Neural progenitor cell (in vitro differentiated cells): ENCODE results near the gene CTNNBL1. TPM values are rescaled to one million over a fixed set of nuclear protein-coding genes. Genes with fewer than 3 reads are reported as not detected.

Experiments used
- DNase-seq: peaks from one replicate; pipeline ENCODE4 v3.0.0-alpha.2; 2016; ENCODE audit warnings: low spot score
- H2AFZ ChIP-seq: fragments of 200-600 bp; sonication (generic); replicated peaks from 2 replicates; pipeline ENCODE4 v1.6.1; 2016; ENCODE audit warnings: antibody characterized with exemption
- H3F3A ChIP-seq: fragments of 200-600 bp; sonication (generic); 2 replicates; pipeline ENCODE4 v1.6.1; 2016; ENCODE audit warnings: antibody characterized with exemption, low read depth
- H3K27ac ChIP-seq: fragments of 200-600 bp; sonication (generic); 2 replicates; pipeline ENCODE4 v1.5.1; 2016; ENCODE audit warnings: mild to moderate bottlenecking
- H3K27me3 ChIP-seq: fragments of 200-600 bp; sonication (generic); 2 replicates; pipeline ENCODE4 v1.6.1; 2016; ENCODE audit warnings: mild to moderate bottlenecking, moderate library complexity
- H3K36me3 ChIP-seq: fragments of 200-600 bp; sonication (generic); 2 replicates; pipeline ENCODE4 v1.5.1; 2016
- H3K4me1 ChIP-seq: fragments of 200-600 bp; sonication (generic); 2 replicates; pipeline ENCODE4 v1.6.1; 2016; ENCODE audit warnings: mixed run types
- H3K4me2 ChIP-seq: fragments of 200-600 bp; sonication (generic); 2 replicates; pipeline ENCODE4 v1.6.1; 2016
- H3K4me3 ChIP-seq: fragments of 200-600 bp; sonication (generic); 2 replicates; pipeline ENCODE4 v1.5.1; 2016
- H3K79me2 ChIP-seq: fragments of 200-600 bp; sonication (generic); 2 replicates; pipeline ENCODE4 v1.6.1; 2016; ENCODE audit warnings: low read depth
- H3K9ac ChIP-seq: fragments of 200-600 bp; sonication (generic); 2 replicates; pipeline ENCODE4 v1.6.1; 2016
- H3K9me3 ChIP-seq: fragments of 200-600 bp; sonication (generic); 2 replicates; pipeline ENCODE4 v1.5.1; 2016; ENCODE audit warnings: low read depth
- H4K20me1 ChIP-seq: fragments of 200-600 bp; sonication (generic); 2 replicates; pipeline ENCODE4 v1.6.1; 2016; ENCODE audit warnings: low read depth
- H3K27ac Mint-ChIP-seq: 3 replicates; pipeline ENCODE4 v1.8.0; 2021; ENCODE audit warnings: mixed read lengths
- H3K27me3 Mint-ChIP-seq: 2 replicates; pipeline ENCODE4 v1.8.0; 2022; ENCODE audit warnings: low read depth, mild to moderate bottlenecking, inconsistent platforms, moderate library complexity, mixed read lengths; ENCODE audit not compliant: insufficient read depth
- H3K36me3 Mint-ChIP-seq: 3 replicates; pipeline ENCODE4 v1.8.0; 2021; ENCODE audit warnings: mixed read lengths
- H3K4me1 Mint-ChIP-seq: 3 replicates; pipeline ENCODE4 v1.8.0; 2021; ENCODE audit warnings: mixed read lengths
- H3K4me3 Mint-ChIP-seq: 3 replicates; pipeline ENCODE4 v1.8.0; 2021; ENCODE audit warnings: mild to moderate bottlenecking, moderate library complexity, mixed read lengths
- H3K9me3 Mint-ChIP-seq: 3 replicates; pipeline ENCODE4 v1.8.0; 2020; ENCODE audit warnings: mixed read lengths
- EZH2 ChIP-seq: fragments of 200-600 bp; sonication (generic); IDR thresholded peaks from 2 replicates; pipeline ENCODE4 v1.6.1; 2017; ENCODE audit warnings: antibody characterized with exemption, mild to moderate bottlenecking, moderate library complexity
- EZH2phosphoT487 ChIP-seq: fragments of 200-600 bp; sonication (generic); IDR thresholded peaks from 2 replicates; pipeline ENCODE4 v1.6.1; 2017; ENCODE audit warnings: antibody characterized with exemption
- total RNA-seq: library from RNA; depleted of rRNA; stranded (reverse); fragments of >200 nt; gene quantifications from 2 replicates; pipeline ENCODE4 v1.2.3, GENCODE V29; 2015; ENCODE audit warnings: low replicate concordance
- TF ChIP-seq, protein P1 (sequence below): fragments of 200-600 bp; sonication (generic); IDR thresholded peaks from 2 replicates; pipeline ENCODE4 v1.5.1; 2017; ENCODE audit warnings: antibody characterized with exemption, mild to moderate bottlenecking

CTNNBL1 gene
- total RNA-seq, 1 donor from 2014 or later: 54.5 TPM

DNA sequence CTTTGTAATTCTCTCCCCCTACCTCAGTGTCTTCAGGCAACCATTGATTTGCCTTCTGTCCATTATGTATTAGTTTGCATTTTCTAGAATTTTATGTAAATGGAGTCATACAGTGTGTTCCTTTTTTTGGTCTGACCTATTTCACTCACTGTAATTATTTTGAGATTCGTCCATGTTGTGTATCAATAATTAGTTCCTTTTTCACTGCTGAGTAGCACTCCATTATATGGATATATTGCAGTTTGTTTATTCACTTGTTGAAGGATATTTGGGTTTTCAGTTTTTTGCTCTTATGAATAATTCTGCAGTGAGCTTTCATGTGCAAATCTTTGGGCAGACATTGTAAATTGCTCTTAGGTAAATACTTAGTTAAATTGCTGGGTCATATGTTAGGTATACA is 97.1 kb downstream of the CTNNBL1 start:
- H3K4me1 ChIP-seq: peaks cover 18% of the 10 kb centered on the region

DNA sequence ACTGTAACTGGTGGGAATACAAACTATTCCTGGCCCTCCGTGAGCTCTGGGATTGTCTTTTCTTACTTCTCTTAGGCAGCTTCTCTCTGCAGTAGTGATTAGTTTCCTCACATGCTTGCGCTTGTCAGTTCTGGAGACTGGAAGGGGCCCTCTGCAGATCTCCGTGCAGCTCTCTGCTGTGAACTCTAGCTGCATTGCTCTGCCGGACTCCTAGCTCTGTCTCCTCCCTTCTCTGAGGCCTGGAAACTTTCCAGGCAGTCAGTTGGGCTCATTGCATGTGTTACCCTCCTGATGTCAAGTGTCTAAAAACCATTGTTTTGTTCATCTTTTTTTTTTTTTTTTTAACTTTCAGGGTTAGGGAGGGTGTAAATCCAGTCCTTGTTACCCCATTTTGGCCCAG is 102.3 kb downstream of the CTNNBL1 start:
- no peaks in the 10 kb centered on the region for H3K79me2 ChIP-seq
- no peaks in the 10 kb centered on the region for H3F3A ChIP-seq
- Mint-ChIP-seq H3K36me3 (peaks cover 18% of the 10 kb centered on the region), H3K9me3 (peaks cover 11% of the 10 kb centered on the region), H3K4me1 (peaks cover 6% of the 10 kb centered on the region), H3K27me3 (no peaks in the 10 kb centered on the region), H3K4me3 (no peak overlapping the region), H3K27ac (no peak overlapping the region)
- peak overlapping the region; percentile 60 for H3K27ac ChIP-seq
- no peak overlapping the region for H2AFZ ChIP-seq
- H3K4me2 ChIP-seq: peak overlapping the region; percentile 27
- peaks cover 11% of the 10 kb centered on the region for H3K4me1 ChIP-seq
- TF ChIP-seq EZH2 (no peak), EZH2phosphoT487 (no peak)
- TF ChIP-seq, protein P1, sequence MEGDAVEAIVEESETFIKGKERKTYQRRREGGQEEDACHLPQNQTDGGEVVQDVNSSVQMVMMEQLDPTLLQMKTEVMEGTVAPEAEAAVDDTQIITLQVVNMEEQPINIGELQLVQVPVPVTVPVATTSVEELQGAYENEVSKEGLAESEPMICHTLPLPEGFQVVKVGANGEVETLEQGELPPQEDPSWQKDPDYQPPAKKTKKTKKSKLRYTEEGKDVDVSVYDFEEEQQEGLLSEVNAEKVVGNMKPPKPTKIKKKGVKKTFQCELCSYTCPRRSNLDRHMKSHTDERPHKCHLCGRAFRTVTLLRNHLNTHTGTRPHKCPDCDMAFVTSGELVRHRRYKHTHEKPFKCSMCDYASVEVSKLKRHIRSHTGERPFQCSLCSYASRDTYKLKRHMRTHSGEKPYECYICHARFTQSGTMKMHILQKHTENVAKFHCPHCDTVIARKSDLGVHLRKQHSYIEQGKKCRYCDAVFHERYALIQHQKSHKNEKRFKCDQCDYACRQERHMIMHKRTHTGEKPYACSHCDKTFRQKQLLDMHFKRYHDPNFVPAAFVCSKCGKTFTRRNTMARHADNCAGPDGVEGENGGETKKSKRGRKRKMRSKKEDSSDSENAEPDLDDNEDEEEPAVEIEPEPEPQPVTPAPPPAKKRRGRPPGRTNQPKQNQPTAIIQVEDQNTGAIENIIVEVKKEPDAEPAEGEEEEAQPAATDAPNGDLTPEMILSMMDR: no peak
- no peaks in the 10 kb centered on the region for H4K20me1 ChIP-seq
- no peak overlapping the region for H3K4me3 ChIP-seq
- H3K9me3 ChIP-seq: no peaks in the 10 kb centered on the region
- H3K9ac ChIP-seq: no peak overlapping the region
- peak; percentile 18 for DNase-seq
- H3K27me3 ChIP-seq: no peaks in the 10 kb centered on the region
- no peaks in the 10 kb centered on the region for H3K36me3 ChIP-seq

More for the DNA sequence above, 97.1 kb downstream of the CTNNBL1 start:
- Mint-ChIP-seq H3K4me1 (no peaks in the 10 kb centered on the region), H3K27ac (no peak overlapping the region), H3K36me3 (peaks cover 33% of the 10 kb centered on the region), H3K4me3 (no peak overlapping the region), H3K9me3 (peaks cover 13% of the 10 kb centered on the region), H3K27me3 (no peaks in the 10 kb centered on the region)
- Histone ChIP-seq H3K27ac (no peak overlapping the region), H3K9ac (no peak overlapping the region), H3K27me3 (no peaks in the 10 kb centered on the region), H3F3A (no peaks in the 10 kb centered on the region), H3K79me2 (no peaks in the 10 kb centered on the region), H3K36me3 (no peaks in the 10 kb centered on the region), H3K4me2 (no peak overlapping the region), H3K9me3 (no peaks in the 10 kb centered on the region), H3K4me3 (no peak overlapping the region), H2AFZ (no peak overlapping the region), H4K20me1 (no peaks in the 10 kb centered on the region)
- TF ChIP-seq EZH2 (no peak), EZH2phosphoT487 (no peak)
- TF ChIP-seq, protein P1: no peak
- no peak for DNase-seq

DNA sequence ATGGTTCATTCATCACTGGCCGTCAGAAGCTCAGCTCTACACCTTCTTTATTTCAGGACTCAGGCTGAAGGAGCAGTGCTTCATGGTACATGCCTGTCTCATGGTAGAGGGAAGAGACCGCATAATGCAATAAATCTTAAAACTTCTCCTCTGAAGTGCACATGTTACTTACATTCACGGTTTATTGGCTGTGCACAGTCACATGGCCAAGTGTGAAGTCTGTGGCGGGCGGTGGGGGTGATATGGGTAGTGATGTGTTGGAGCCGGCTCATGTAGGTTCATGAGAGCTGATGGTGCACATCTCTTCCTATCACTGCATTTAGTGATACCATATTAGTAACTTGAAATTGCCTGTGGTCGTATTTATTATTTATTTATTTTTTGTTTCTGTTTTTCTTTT is 102.9 kb downstream of the CTNNBL1 start:
- Histone ChIP-seq H3K4me3 (no peak overlapping the region), H3K36me3 (no peaks in the 10 kb centered on the region), H3K4me1 (peaks cover 11% of the 10 kb centered on the region), H3K4me2 (no peak overlapping the region), H4K20me1 (no peaks in the 10 kb centered on the region), H3K9me3 (no peaks in the 10 kb centered on the region), H3K27ac (no peak overlapping the region), H3K79me2 (no peaks in the 10 kb centered on the region), H2AFZ (no peak overlapping the region), H3K9ac (no peak overlapping the region), H3F3A (no peaks in the 10 kb centered on the region), H3K27me3 (no peaks in the 10 kb centered on the region)
- peaks cover 16% of the 10 kb centered on the region for H3K36me3 Mint-ChIP-seq
- H3K4me3 Mint-ChIP-seq: no peak overlapping the region
- TF ChIP-seq, protein P1: no peak
- TF ChIP-seq EZH2: no peak
- TF ChIP-seq EZH2phosphoT487: no peak
- no peaks in the 10 kb centered on the region for H3K27me3 Mint-ChIP-seq
- H3K4me1 Mint-ChIP-seq: peaks cover 6% of the 10 kb centered on the region
- no peak for DNase-seq
- no peak overlapping the region for H3K27ac Mint-ChIP-seq
- peaks cover 10% of the 10 kb centered on the region for H3K9me3 Mint-ChIP-seq
